Panc1 (cell line): Measurements from ENCODE around the gene SYNGR4. TPM values are rescaled to one million over a fixed set of nuclear protein-coding genes. Genes with fewer than 3 reads are reported as not detected.

Experiments
- ATAC-seq: fragments of 200-7000 bp; cut with Tn5 transposase; 2 replicates; pipeline ENCODE4 v1.9.1; 2020; ENCODE audit warnings: mild to moderate bottlenecking, moderate library complexity
- BruUV-seq: library from RNA; stranded (reverse); fragments of 400-500 nt; replicated peaks from 2 replicates; lab custom pipeline; 2021; lab: Mats Ljungman, UMichigan
- CTCF ChIA-PET: fragments of 300-600 bp; sonication (Branson Sonifier 250); formaldehyde crosslinking; loops from one replicate; lab custom pipeline; 2022; ENCODE audit warnings: antibody characterized with exemption; lab: Charles Lee
- POLR2A ChIA-PET: fragments of 300-600 bp; sonication (Branson Sonifier 250); formaldehyde crosslinking; loops from one replicate; lab custom pipeline; 2022; ENCODE audit warnings: antibody characterized with exemption; lab: Charles Lee
- DNase-seq: peaks from one replicate; pipeline ENCODE4 v3.0.0-alpha.2; 2010; ENCODE audit warnings: low read depth, low spot score
- H3K27ac ChIP-seq: 2 replicates; pipeline ENCODE4 v1.5.1; 2011; ENCODE audit warnings: mild to moderate bottlenecking, low read length, inconsistent platforms
- H3K27me3 ChIP-seq: fragments of 200-500 bp; sonication (Bioruptor generic); 2 replicates; pipeline ENCODE4 v1.6.0; 2014; ENCODE audit warnings: low read length, inconsistent platforms; ENCODE audit not compliant: control insufficient read depth, insufficient read depth
- H3K36me3 ChIP-seq: fragments of 200-500 bp; sonication (Bioruptor generic); 2 replicates; pipeline ENCODE4 v1.5.1; 2014; ENCODE audit warnings: inconsistent platforms, mild to moderate bottlenecking, low read length, moderate library complexity; ENCODE audit not compliant: control insufficient read depth, insufficient read depth
- H3K4me1 ChIP-seq: 2 replicates; pipeline ENCODE4 v1.5.1; 2011; ENCODE audit warnings: inconsistent platforms, mild to moderate bottlenecking, low read length, moderate library complexity; ENCODE audit not compliant: control insufficient read depth, insufficient read depth
- H3K4me3 ChIP-seq, 2 experiments: 2 replicates each; pipeline ENCODE4 v1.5.1; 2011 to 2012; ENCODE audit warnings: low read depth in 2 of 2, low read length in 2 of 2, mild to moderate bottlenecking in 2 of 2, inconsistent platforms in 1 of 2, moderate library complexity in 1 of 2
- H3K9me3 ChIP-seq: fragments of 200-500 bp; sonication (Bioruptor generic); 2 replicates; pipeline ENCODE4 v1.5.1; 2014; ENCODE audit warnings: low read depth, mild to moderate bottlenecking, inconsistent platforms, low read length, moderate library complexity; ENCODE audit not compliant: control insufficient read depth, insufficient read depth
- CTCF ChIP-seq: fragments of 450-650 bp; IDR thresholded peaks from 2 replicates; pipeline ENCODE4 v1.5.1; 2017; ENCODE audit warnings: mild to moderate bottlenecking
- POLR2AphosphoS5 ChIP-seq: IDR thresholded peaks from 2 replicates; pipeline ENCODE4 v1.6.1; 2012; ENCODE audit warnings: mild to moderate bottlenecking, low read depth, low read length, moderate library complexity
- REST ChIP-seq, 2 experiments: IDR thresholded peaks; 2 replicates each; pipeline ENCODE4 v1.6.1; 2011 to 2012; ENCODE audit warnings: low read depth in 2 of 2, control low read depth in 1 of 2, low read length in 1 of 2, mild to moderate bottlenecking in 1 of 2, moderate library complexity in 1 of 2; ENCODE audit not compliant: insufficient read depth in 1 of 2
- SIN3A ChIP-seq: IDR thresholded peaks from 2 replicates; pipeline ENCODE4 v1.6.1; 2012; ENCODE audit warnings: low read depth, mild to moderate bottlenecking, low read length, moderate library complexity, borderline replicate concordance; ENCODE audit not compliant: insufficient read depth
- TCF7L2 ChIP-seq: IDR thresholded peaks from 2 replicates; pipeline ENCODE4 v1.6.1; 2011; ENCODE audit warnings: mild to moderate bottlenecking, low read depth, low read length, inconsistent platforms
- in situ Hi-C: cut with HindIII; loops from 2 replicates; pipeline ENCODE4 v1.10.0; 2016; ENCODE audit warnings: low sequenced_read_pairs, low pct_unique_long_range_greater_than_20kb
- intact Hi-C: fragments of 100-400 bp; cut with micrococcal nuclease; formaldehyde crosslinking; loops from one replicate; pipeline ENCODE4 v1.10.0; 2022; ENCODE audit not compliant: unreplicated experiment
- total RNA-seq: library from RNA; stranded (reverse); gene quantifications from one replicate; pipeline ENCODE4 v1.2.1, GENCODE V29; 2021; ENCODE audit not compliant: unreplicated experiment

SYNGR4 gene
- total RNA-seq, 1 experiment from 2014 or later: 0.39 TPM

GRCh38 chr19:48332351-48332661 is 31.9 kb upstream of the SYNGR4 start:
- intact Hi-C loops: no loop called here
- H3K36me3 ChIP-seq: no peaks in the 10 kb centered on the region
- TF ChIP-seq SIN3A: no peak
- no peak for TF ChIP-seq REST (IDR thresholded peaks at IDR 0.05; ENCODE audit: insufficient read depth in 1 of 2, low read depth in 2 of 2, low read length in 1 of 2)
- no peak for TF ChIP-seq CTCF
- TF ChIP-seq POLR2AphosphoS5: no peak
- no peak for TF ChIP-seq TCF7L2
- ATAC-seq (no peak), DNase-seq (no peak)
- ChIA-PET POLR2A (interaction anchor here (0.9 kb wide), 1 partner anchor 9 kb away, joined by 4 read pairs; no protein-coding TSS in a partner anchor), CTCF (interaction anchor here (0.7 to 2.3 kb wide), 2 partner anchors 12 to 18 kb away, joined by 3 to 20 read pairs; a partner anchor contains a TSS)
- no peaks in the 10 kb centered on the region for H3K9me3 ChIP-seq
- H3K4me1 ChIP-seq: peaks cover 7% of the 10 kb centered on the region
- BruUV-seq: no TSS peak
- H3K27me3 ChIP-seq: no peaks in the 10 kb centered on the region
- H3K27ac ChIP-seq: peak overlapping the region; percentile 67
- H3K4me3 ChIP-seq: peak overlapping the region; percentile 42 to 66
- in situ Hi-C loops: no loop called here

GRCh38 chr19:48332662-48333466 is 31.3 kb upstream of the SYNGR4 start:
- intact Hi-C loops: no loop called here
- CTCF ChIA-PET: interaction anchor here (0.7 to 2.3 kb wide), 3 partner anchors 12 to 24 kb away, joined by 3 to 20 read pairs (median 18); a partner anchor contains a TSS
- in situ Hi-C loops: no loop called here

More at GRCh38 chr19:48332662-48333466, 31.3 kb upstream of the SYNGR4 start:
- TF ChIP-seq REST (IDR thresholded peaks at IDR 0.05; ENCODE audit: insufficient read depth in 1 of 2, low read depth in 2 of 2, low read length in 1 of 2) (no peak), TCF7L2 (no peak), POLR2AphosphoS5 (no peak), SIN3A (no peak), CTCF (no peak)
- ATAC-seq (peak; percentile 86), DNase-seq (no peak)
- peaks cover 7% of the 10 kb centered on the region for H3K4me1 ChIP-seq
- H3K9me3 ChIP-seq: no peaks in the 10 kb centered on the region
- H3K4me3 ChIP-seq: peak overlapping the region; percentile 42 to 66
- H3K36me3 ChIP-seq: no peaks in the 10 kb centered on the region
- POLR2A ChIA-PET: interaction anchor here (0.5 to 0.9 kb wide), 2 partner anchors 10 to 422 kb away, joined by 4 to 12 read pairs; partner anchors contain the start of gene FGF21
- peak overlapping the region; percentile 67 for H3K27ac ChIP-seq
- H3K27me3 ChIP-seq: no peaks in the 10 kb centered on the region
- BruUV-seq: no TSS peak
